HepG2 (cell line): ENCODE results near the gene ACP2. TPM values are rescaled to one million over a fixed set of nuclear protein-coding genes. Genes with fewer than 3 reads are reported as not detected.

Experiments
- ELF3 ChIP-seq: IDR thresholded peaks from 2 replicates; pipeline ENCODE4 v1.6.1; 2016; ENCODE audit warnings: missing genetic modification reagents, missing compliant biosample characterization
- GATAD1 ChIP-seq: IDR thresholded peaks from 2 replicates; pipeline ENCODE4 v1.6.1; 2016; ENCODE audit warnings: missing genetic modification reagents, missing compliant biosample characterization
- MAFF ChIP-seq: IDR thresholded peaks from 2 replicates; pipeline ENCODE4 v1.6.1; 2011; ENCODE audit warnings: low read depth, low read length, improper control_type of control experiment
- MAZ ChIP-seq, 2 experiments: sonication (generic) in 1 of 2; formaldehyde crosslinking in 1 of 2; IDR thresholded peaks; 2 replicates each; pipeline versions ENCODE4 v1.5.0 to v1.6.1; 2012 to 2020; ENCODE audit warnings: low read depth in 2 of 2, mild to moderate bottlenecking in 2 of 2, borderline replicate concordance in 1 of 2, improper control_type of control experiment in 1 of 2, low read length in 1 of 2, missing genetic modification reagents in 1 of 2, moderate library complexity in 1 of 2
- MNT ChIP-seq: fragments of 450-650 bp; IDR thresholded peaks from 2 replicates; pipeline ENCODE4 v1.6.1; 2016
- NRL ChIP-seq: sonication (generic); formaldehyde crosslinking; IDR thresholded peaks from 2 replicates; pipeline ENCODE4 v1.5.0; 2020; ENCODE audit warnings: missing genetic modification reagents, mild to moderate bottlenecking, moderate library complexity, borderline replicate concordance
- PRDM10 ChIP-seq: sonication (generic); formaldehyde crosslinking; IDR thresholded peaks from 2 replicates; pipeline ENCODE4 v1.4.0; 2020; ENCODE audit warnings: low read depth, missing genetic modification reagents
- RERE ChIP-seq: IDR thresholded peaks from 2 replicates; pipeline ENCODE4 v1.6.1; 2016; ENCODE audit warnings: low read depth, missing genetic modification reagents, missing compliant biosample characterization
- SIN3B ChIP-seq: fragments of 150-350 bp; IDR thresholded peaks from 2 replicates; pipeline ENCODE4 v1.6.1; 2014; ENCODE audit warnings: low read length
- SOX5 ChIP-seq: IDR thresholded peaks from 2 replicates; pipeline ENCODE4 v1.6.1; 2016; ENCODE audit warnings: borderline replicate concordance
- TRIM22 ChIP-seq: fragments of 450-650 bp; IDR thresholded peaks from 2 replicates; pipeline ENCODE4 v1.6.1; 2017
- WIZ ChIP-seq: sonication (generic); formaldehyde crosslinking; IDR thresholded peaks from 2 replicates; pipeline ENCODE4 v1.5.1; 2020; ENCODE audit warnings: mild to moderate bottlenecking, missing genetic modification reagents
- ZNF10 ChIP-seq: sonication (generic); formaldehyde crosslinking; IDR thresholded peaks from 2 replicates; pipeline ENCODE4 v1.4.0; 2020; ENCODE audit warnings: mild to moderate bottlenecking, low read depth, missing genetic modification reagents, borderline replicate concordance
- ZNF335 ChIP-seq: sonication (generic); formaldehyde crosslinking; IDR thresholded peaks from 2 replicates; pipeline ENCODE4 v1.4.0; 2020; ENCODE audit warnings: missing genetic modification reagents
- ZNF383 ChIP-seq: sonication (generic); formaldehyde crosslinking; IDR thresholded peaks from 2 replicates; pipeline ENCODE4 v1.4.0; 2020; ENCODE audit warnings: missing genetic modification reagents, mild to moderate bottlenecking, borderline replicate concordance
- ZNF557 ChIP-seq: sonication (generic); formaldehyde crosslinking; IDR thresholded peaks from 2 replicates; pipeline ENCODE4 v1.4.0; 2020; ENCODE audit warnings: missing genetic modification reagents
- ZNF564 ChIP-seq: sonication (generic); formaldehyde crosslinking; IDR thresholded peaks from 2 replicates; pipeline ENCODE4 v1.8.1; 2023; ENCODE audit warnings: mild to moderate bottlenecking, missing genetic modification reagents
- polyA plus RNA-seq, 8 experiments: library from polyadenylated mRNA; depleted of rRNA in 3 of 8; stranded (reverse) in 7 of 8; unstranded in 1 of 8; fragments of >200 nt; fragmentation: Illumina TruSeq in 4 of 8; extraction: Trizol in 4 of 8; gene quantifications; 2 replicates each; pipeline versions ENCODE4 v1.2.1 to v1.2.3, GENCODE V29; 2011 to 2016; ENCODE audit warnings: low read depth in 4 of 8, missing spikeins in 1 of 8, mixed read lengths in 1 of 8; ENCODE audit not compliant: insufficient read depth in 1 of 8
- total RNA-seq, 5 experiments: library from RNA; depleted of rRNA; stranded (reverse); fragments of >200 nt; fragmentation: Illumina TruSeq; extraction: Trizol; gene quantifications; 2 replicates each; pipeline ENCODE4 v1.2.3, GENCODE V29; 2016; ENCODE audit warnings: low read depth in 1 of 5

Gene ACP2
- total and polyA plus RNA-seq, 2 of the 13 experiments (the other 11 are each of a cell fraction or from before 2014, with no cell fraction given), result 17.7 to 20.2 TPM

- TF ChIP-seq RERE (CRISPR knock-in tag), result no peak
- peak; percentile 51; the same call in 1 of the 2 replicates for TF ChIP-seq ELF3
- TF ChIP-seq ZNF10 (CRISPR knock-in tag), result no peak
- no peak for TF ChIP-seq WIZ (CRISPR knock-in tag)
- TF ChIP-seq ZNF557, result no peak
- no peak; the same call in 1 of the 2 replicates for TF ChIP-seq ZNF383 (CRISPR knock-in tag)
- TF ChIP-seq GATAD1, result peak; percentile 59
- TF ChIP-seq ZNF564 (CRISPR knock-in tag), result no peak
- peak; percentile 99 for TF ChIP-seq PRDM10 (CRISPR knock-in tag)
- TF ChIP-seq ZNF335 (CRISPR knock-in tag), result no peak
- TF ChIP-seq SIN3B, result no peak
- TF ChIP-seq MNT, result no peak; the same call in 1 of the 2 replicates
- TF ChIP-seq SOX5 (CRISPR knock-in tag), result no peak
- TF ChIP-seq NRL, result no peak
- TF ChIP-seq MAZ (IDR thresholded peaks at IDR 0.05; ENCODE audit: borderline replicate concordance, low read depth, low read length), result no peak
- TF ChIP-seq MAZ (CRISPR knock-in tag; IDR thresholded peaks at IDR 0.05; ENCODE audit: low read depth), result peak; percentile 60
- no peak for TF ChIP-seq MAFF
- no peak for TF ChIP-seq TRIM22
Measured at GRCh38 chr11:47269002-47269828, 20.6 kb upstream of the ACP2 start (continued).
